Posterior cingulate gyrus (tissue), 11 donors: ENCODE data around the gene MLLT1.
A peak's percentile ranks its signal among the peaks of the same experiment; 100 is the strongest.

ENCODE experiments used
- DNase-seq, 10 donors: peaks; one replicate each; pipeline versions ENCODE4 v3.0.0 to v3.0.0-alpha.2; 2020 to 2021; ENCODE audit warnings: mixed read lengths in 3 of 10
- intact Hi-C: fragments of 100-400 bp; cut with DNase I; formaldehyde crosslinking; loops from one replicate; pipeline ENCODE4 v1.15.1; 2023

The MLLT1 gene

GRCh38 chr19:6213696-6214641 is 65.8 kb downstream of the MLLT1 start:
- intact Hi-C loops, result no loop called here

GRCh38 chr19:6213266-6213595 is 66.5 kb downstream of the MLLT1 start:
- DNase-seq, result peak in 3 of 10 donors; percentile 25 to 59 (median 56)
- intact Hi-C loops, result no loop called here

More at GRCh38 chr19:6213696-6214641, 65.8 kb downstream of the MLLT1 start:
- DNase-seq, result peak in 3 of 10 donors; percentile 40 to 69 (median 46)

- intact Hi-C loops, result no loop called here
- DNase-seq, result peak in 3 of 10 donors; percentile 62 to 78 (median 63)
Measured at GRCh38 chr19:6212403-6213265, 67.1 kb downstream of the MLLT1 start.

GRCh38 chr19:6211632-6212402 is 68.0 kb downstream of the MLLT1 start:
- DNase-seq, result peak in 2 of 10 donors; percentile 60 to 62

GRCh38 chr19:6210721-6211600 is 68.8 kb downstream of the MLLT1 start:
- intact Hi-C loops, result no loop called here

More at GRCh38 chr19:6211632-6212402, 68.0 kb downstream of the MLLT1 start:
- intact Hi-C loops, result no loop called here

GRCh38 chr19:6210091-6210490 is 69.7 kb downstream of the MLLT1 start:
- intact Hi-C loops, result no loop called here
- peak in 1 of 10 donors; percentile 52 for DNase-seq

More at GRCh38 chr19:6210721-6211600, 68.8 kb downstream of the MLLT1 start:
- peak in 3 of 10 donors; percentile 49 to 71 (median 49) for DNase-seq

GRCh38 chr19:6209680-6210079 is 70.1 kb downstream of the MLLT1 start:
- DNase-seq, result no peak
- intact Hi-C loops, result no loop called here

GRCh38 chr19:6209233-6209632 is 70.5 kb downstream of the MLLT1 start:
- DNase-seq, result no peak
- intact Hi-C loops, result no loop called here

- intact Hi-C loops, result no loop called here
- DNase-seq, result no peak
Measured at GRCh38 chr19:6204866-6205723, 74.7 kb downstream of the MLLT1 start.

GRCh38 chr19:6204212-6204611 is 75.6 kb downstream of the MLLT1 start:
- DNase-seq, result no peak
- intact Hi-C loops, result no loop called here

- intact Hi-C loops, result no loop called here
- DNase-seq, result peak; percentile 93 to 99 (median 95)
Measured at GRCh38 chr19:6199240-6199994, 80.4 kb downstream of the MLLT1 start.

GRCh38 chr19:6198896-6199239 is 80.9 kb downstream of the MLLT1 start:
- intact Hi-C loops, result no loop called here
- DNase-seq, result no peak

- DNase-seq, result no peak
- intact Hi-C loops, result no loop called here
Measured at GRCh38 chr19:6196361-6196760, 83.4 kb downstream of the MLLT1 start.

- intact Hi-C loops, result no loop called here
- DNase-seq, result no peak
Measured at GRCh38 chr19:6188811-6189210, 91.0 kb downstream of the MLLT1 start.

- intact Hi-C loops, result no loop called here
- no peak for DNase-seq
Measured at GRCh38 chr19:6187374-6187773, 92.4 kb downstream of the MLLT1 start.

- intact Hi-C loops, result no loop called here
- DNase-seq, result no peak
Measured at GRCh38 chr19:6185835-6186834, 93.6 kb downstream of the MLLT1 start.
